ENCODE data around the gene ABCC2.

GRCh38 chr10:99874341-99875085 is 92.1 kb downstream of the ABCC2 start:
- no peak for TF ChIP-seq CTCF (IDR thresholded peaks at IDR 0.05)
- no peak for TF ChIP-seq ZFX (IDR thresholded peaks at IDR 0.05; ENCODE audit: borderline replicate concordance)

All from 22Rv1 (cell line).